ENCODE data around the gene IL17RD. TPM values are rescaled to one million over a fixed set of nuclear protein-coding genes. Genes with fewer than 3 reads are reported as not detected.

IL17RD gene
- total and polyA plus RNA-seq, 2 experiments from 2014 or later = 10.7 to 104 TPM

- peaks cover 2% of the 10 kb centered on the region for H3K27me3 Mint-ChIP-seq (ENCODE audit: insufficient read depth, low read depth, poor library complexity)
- no peak for ATAC-seq
- no peak overlapping the region for H2AFZ ChIP-seq
These were observed 71.7 kb downstream of the IL17RD start for GRCh38 chr3:57093489-57093888.

DNA sequence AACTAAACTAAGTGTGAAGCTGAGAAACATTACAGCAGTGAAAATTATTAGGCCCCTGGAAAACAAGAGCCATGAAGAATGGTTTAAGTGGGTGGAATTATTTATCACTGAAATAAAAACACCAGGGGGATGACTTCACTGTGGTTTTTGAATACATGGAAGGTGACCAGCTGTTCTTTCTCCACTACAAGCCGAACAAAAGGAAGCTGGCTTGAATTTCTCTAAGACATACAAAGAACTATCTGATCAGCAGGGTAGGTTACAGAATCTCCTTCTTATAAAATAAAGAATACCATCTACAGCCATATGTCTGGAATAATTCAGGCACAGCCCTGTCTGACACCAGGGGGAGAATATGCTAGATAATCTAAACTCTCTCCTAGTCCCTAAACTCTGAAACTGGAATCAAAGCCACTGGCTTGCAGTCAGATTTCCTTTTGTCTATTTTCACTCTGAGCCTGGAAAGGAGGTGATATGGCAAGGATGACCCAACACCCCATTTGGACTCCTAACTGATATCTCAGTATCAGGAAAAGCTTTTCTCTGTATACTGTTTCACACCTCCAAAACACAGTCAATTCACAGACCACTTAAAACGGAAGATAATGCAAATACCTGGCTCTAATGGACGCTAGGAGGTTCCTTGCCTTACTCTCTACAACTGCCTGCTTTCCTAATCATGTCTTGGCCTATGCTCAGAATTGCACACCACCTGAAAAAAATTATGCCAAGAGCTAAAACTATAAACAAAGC, 73.5 kb downstream of the IL17RD start:
- H3K4me1 Mint-ChIP-seq = peaks cover 20% of the 10 kb centered on the region; the same call in 2 of the 3 replicates
- no peaks in the 10 kb centered on the region for H3K9me2 ChIP-seq (ENCODE audit: insufficient read depth)
- TF ChIP-seq, protein P1, sequence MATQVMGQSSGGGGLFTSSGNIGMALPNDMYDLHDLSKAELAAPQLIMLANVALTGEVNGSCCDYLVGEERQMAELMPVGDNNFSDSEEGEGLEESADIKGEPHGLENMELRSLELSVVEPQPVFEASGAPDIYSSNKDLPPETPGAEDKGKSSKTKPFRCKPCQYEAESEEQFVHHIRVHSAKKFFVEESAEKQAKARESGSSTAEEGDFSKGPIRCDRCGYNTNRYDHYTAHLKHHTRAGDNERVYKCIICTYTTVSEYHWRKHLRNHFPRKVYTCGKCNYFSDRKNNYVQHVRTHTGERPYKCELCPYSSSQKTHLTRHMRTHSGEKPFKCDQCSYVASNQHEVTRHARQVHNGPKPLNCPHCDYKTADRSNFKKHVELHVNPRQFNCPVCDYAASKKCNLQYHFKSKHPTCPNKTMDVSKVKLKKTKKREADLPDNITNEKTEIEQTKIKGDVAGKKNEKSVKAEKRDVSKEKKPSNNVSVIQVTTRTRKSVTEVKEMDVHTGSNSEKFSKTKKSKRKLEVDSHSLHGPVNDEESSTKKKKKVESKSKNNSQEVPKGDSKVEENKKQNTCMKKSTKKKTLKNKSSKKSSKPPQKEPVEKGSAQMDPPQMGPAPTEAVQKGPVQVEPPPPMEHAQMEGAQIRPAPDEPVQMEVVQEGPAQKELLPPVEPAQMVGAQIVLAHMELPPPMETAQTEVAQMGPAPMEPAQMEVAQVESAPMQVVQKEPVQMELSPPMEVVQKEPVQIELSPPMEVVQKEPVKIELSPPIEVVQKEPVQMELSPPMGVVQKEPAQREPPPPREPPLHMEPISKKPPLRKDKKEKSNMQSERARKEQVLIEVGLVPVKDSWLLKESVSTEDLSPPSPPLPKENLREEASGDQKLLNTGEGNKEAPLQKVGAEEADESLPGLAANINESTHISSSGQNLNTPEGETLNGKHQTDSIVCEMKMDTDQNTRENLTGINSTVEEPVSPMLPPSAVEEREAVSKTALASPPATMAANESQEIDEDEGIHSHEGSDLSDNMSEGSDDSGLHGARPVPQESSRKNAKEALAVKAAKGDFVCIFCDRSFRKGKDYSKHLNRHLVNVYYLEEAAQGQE (IDR thresholded peaks at IDR 0.05; ENCODE audit: unreplicated experiment) = no peak
- TF ChIP-seq, protein P2, sequence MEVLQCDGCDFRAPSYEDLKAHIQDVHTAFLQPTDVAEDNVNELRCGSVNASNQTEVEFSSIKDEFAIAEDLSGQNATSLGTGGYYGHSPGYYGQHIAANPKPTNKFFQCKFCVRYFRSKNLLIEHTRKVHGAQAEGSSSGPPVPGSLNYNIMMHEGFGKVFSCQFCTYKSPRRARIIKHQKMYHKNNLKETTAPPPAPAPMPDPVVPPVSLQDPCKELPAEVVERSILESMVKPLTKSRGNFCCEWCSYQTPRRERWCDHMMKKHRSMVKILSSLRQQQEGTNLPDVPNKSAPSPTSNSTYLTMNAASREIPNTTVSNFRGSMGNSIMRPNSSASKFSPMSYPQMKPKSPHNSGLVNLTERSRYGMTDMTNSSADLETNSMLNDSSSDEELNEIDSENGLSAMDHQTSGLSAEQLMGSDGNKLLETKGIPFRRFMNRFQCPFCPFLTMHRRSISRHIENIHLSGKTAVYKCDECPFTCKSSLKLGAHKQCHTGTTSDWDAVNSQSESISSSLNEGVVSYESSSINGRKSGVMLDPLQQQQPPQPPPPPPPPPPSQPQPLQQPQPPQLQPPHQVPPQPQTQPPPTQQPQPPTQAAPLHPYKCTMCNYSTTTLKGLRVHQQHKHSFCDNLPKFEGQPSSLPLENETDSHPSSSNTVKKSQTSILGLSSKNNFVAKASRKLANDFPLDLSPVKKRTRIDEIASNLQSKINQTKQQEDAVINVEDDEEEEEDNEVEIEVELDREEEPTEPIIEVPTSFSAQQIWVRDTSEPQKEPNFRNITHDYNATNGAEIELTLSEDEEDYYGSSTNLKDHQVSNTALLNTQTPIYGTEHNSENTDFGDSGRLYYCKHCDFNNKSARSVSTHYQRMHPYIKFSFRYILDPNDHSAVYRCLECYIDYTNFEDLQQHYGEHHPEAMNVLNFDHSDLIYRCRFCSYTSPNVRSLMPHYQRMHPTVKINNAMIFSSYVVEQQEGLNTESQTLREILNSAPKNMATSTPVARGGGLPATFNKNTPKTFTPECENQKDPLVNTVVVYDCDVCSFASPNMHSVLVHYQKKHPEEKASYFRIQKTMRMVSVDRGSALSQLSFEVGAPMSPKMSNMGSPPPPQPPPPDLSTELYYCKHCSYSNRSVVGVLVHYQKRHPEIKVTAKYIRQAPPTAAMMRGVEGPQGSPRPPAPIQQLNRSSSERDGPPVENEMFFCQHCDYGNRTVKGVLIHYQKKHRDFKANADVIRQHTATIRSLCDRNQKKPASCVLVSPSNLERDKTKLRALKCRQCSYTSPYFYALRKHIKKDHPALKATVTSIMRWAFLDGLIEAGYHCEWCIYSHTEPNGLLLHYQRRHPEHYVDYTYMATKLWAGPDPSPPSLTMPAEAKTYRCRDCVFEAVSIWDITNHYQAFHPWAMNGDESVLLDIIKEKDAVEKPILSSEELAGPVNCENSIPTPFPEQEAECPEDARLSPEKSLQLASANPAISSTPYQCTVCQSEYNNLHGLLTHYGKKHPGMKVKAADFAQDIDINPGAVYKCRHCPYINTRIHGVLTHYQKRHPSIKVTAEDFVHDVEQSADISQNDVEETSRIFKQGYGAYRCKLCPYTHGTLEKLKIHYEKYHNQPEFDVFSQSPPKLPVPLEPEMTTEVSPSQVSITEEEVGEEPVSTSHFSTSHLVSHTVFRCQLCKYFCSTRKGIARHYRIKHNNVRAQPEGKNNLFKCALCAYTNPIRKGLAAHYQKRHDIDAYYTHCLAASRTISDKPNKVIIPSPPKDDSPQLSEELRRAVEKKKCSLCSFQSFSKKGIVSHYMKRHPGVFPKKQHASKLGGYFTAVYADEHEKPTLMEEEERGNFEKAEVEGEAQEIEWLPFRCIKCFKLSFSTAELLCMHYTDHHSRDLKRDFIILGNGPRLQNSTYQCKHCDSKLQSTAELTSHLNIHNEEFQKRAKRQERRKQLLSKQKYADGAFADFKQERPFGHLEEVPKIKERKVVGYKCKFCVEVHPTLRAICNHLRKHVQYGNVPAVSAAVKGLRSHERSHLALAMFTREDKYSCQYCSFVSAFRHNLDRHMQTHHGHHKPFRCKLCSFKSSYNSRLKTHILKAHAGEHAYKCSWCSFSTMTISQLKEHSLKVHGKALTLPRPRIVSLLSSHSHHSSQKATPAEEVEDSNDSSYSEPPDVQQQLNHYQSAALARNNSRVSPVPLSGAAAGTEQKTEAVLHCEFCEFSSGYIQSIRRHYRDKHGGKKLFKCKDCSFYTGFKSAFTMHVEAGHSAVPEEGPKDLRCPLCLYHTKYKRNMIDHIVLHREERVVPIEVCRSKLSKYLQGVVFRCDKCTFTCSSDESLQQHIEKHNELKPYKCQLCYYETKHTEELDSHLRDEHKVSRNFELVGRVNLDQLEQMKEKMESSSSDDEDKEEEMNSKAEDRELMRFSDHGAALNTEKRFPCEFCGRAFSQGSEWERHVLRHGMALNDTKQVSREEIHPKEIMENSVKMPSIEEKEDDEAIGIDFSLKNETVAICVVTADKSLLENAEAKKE (CRISPR knock-in tag; IDR thresholded peaks at IDR 0.05) = no peak
- no peak for TF ChIP-seq STAT1 (IDR thresholded peaks at IDR 0.05; ENCODE audit: unreplicated experiment)
- no peak for TF ChIP-seq EZH2phosphoT487 (IDR thresholded peaks at IDR 0.05; ENCODE audit: unreplicated experiment)
- no peak for TF ChIP-seq JUNB (IDR thresholded peaks at IDR 0.05; ENCODE audit: unreplicated experiment)
- no peak for TF ChIP-seq ZNF114 (CRISPR knock-in tag; IDR thresholded peaks at IDR 0.05)

More at GRCh38 chr3:57093489-57093888, 71.7 kb downstream of the IL17RD start:
- TF ChIP-seq, protein P3, sequence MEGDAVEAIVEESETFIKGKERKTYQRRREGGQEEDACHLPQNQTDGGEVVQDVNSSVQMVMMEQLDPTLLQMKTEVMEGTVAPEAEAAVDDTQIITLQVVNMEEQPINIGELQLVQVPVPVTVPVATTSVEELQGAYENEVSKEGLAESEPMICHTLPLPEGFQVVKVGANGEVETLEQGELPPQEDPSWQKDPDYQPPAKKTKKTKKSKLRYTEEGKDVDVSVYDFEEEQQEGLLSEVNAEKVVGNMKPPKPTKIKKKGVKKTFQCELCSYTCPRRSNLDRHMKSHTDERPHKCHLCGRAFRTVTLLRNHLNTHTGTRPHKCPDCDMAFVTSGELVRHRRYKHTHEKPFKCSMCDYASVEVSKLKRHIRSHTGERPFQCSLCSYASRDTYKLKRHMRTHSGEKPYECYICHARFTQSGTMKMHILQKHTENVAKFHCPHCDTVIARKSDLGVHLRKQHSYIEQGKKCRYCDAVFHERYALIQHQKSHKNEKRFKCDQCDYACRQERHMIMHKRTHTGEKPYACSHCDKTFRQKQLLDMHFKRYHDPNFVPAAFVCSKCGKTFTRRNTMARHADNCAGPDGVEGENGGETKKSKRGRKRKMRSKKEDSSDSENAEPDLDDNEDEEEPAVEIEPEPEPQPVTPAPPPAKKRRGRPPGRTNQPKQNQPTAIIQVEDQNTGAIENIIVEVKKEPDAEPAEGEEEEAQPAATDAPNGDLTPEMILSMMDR (conservative IDR thresholded peaks at IDR 0.05; ENCODE audit: low read depth in 2 of 2) = peak; percentile 9 to 37; a peak in 2 of 4 replicates
- TF ChIP-seq JUNB (IDR thresholded peaks at IDR 0.05; ENCODE audit: unreplicated experiment) = no peak
- H3K4me2 ChIP-seq = no peak overlapping the region
- peaks cover 21% of the 10 kb centered on the region for H3K36me3 ChIP-seq (ENCODE audit: insufficient read depth)
- no peaks in the 10 kb centered on the region for H3K9me2 ChIP-seq (ENCODE audit: insufficient read depth)
- H4K20me1 ChIP-seq (replicated peaks; ENCODE audit: insufficient read depth) = peaks cover 7% of the 10 kb centered on the region
- Mint-ChIP-seq H3K9me3 (no peaks in the 10 kb centered on the region), H3K4me1 (peaks cover 17% of the 10 kb centered on the region; the same call in 2 of the 3 replicates), H3K4me3 (no peak overlapping the region), H3K36me3 (ENCODE audit: low read depth) (peaks cover 52% of the 10 kb centered on the region), H3K27ac (no peak overlapping the region)
- no peak overlapping the region for H3K4me3 ChIP-seq
- H3K79me2 ChIP-seq (replicated peaks; ENCODE audit: insufficient read depth) = peaks cover 16% of the 10 kb centered on the region
- H3F3A ChIP-seq (replicated peaks; ENCODE audit: low read depth) = peaks cover 13% of the 10 kb centered on the region; the same call in 1 of the 2 replicates
- H3K4me1 ChIP-seq (ENCODE audit: insufficient read depth) = 0 out of 2 replicates have a peak, but pooled peaks cover 4% of the 10 kb centered on the region
- no peak for DNase-seq (ENCODE audit: low spot score)
- no peaks in the 10 kb centered on the region for H3K27me3 ChIP-seq (ENCODE audit: insufficient read depth)
- no peak overlapping the region; the same call in 1 of the 2 replicates for H3K27ac ChIP-seq (ENCODE audit: low read depth)

More for the DNA sequence above, 73.5 kb downstream of the IL17RD start:
- Mint-ChIP-seq H3K9me3 (no peaks in the 10 kb centered on the region), H3K36me3 (ENCODE audit: low read depth) (peaks cover 36% of the 10 kb centered on the region), H3K27ac (no peak overlapping the region), H3K4me3 (no peak overlapping the region), H3K27me3 (ENCODE audit: insufficient read depth, low read depth, poor library complexity) (peaks cover 2% of the 10 kb centered on the region)
- peaks cover 11% of the 10 kb centered on the region; the same call in 1 of the 2 replicates for H3K36me3 ChIP-seq (ENCODE audit: insufficient read depth)
- DNase-seq (ENCODE audit: low spot score) (no peak), ATAC-seq (no peak)
- no peak overlapping the region for H2AFZ ChIP-seq
- H3K4me2 ChIP-seq = no peak overlapping the region
- no peak overlapping the region for H3K4me3 ChIP-seq
- peaks cover 12% of the 10 kb centered on the region for H4K20me1 ChIP-seq (replicated peaks; ENCODE audit: insufficient read depth)
- H3F3A ChIP-seq (replicated peaks; ENCODE audit: low read depth) = peaks cover 14% of the 10 kb centered on the region; the same call in 1 of the 2 replicates
- H3K79me2 ChIP-seq (replicated peaks; ENCODE audit: insufficient read depth) = peaks cover 16% of the 10 kb centered on the region
- H3K27ac ChIP-seq (ENCODE audit: low read depth) = 0 out of 2 replicates have a peak overlapping the region, but pooled peaks have one; percentile 67
- no peaks in the 10 kb centered on the region for H3K27me3 ChIP-seq (ENCODE audit: insufficient read depth)
- H3K4me1 ChIP-seq (ENCODE audit: insufficient read depth) = 0 out of 2 replicates have a peak, but pooled peaks cover 4% of the 10 kb centered on the region
